H1 (cell line): ENCODE results near the gene TAOK1. TPM values are rescaled to one million over a fixed set of nuclear protein-coding genes. Genes with fewer than 3 reads are reported as not detected.

Source experiments
- CTCF ChIA-PET: fragments of 300-600 bp; sonication (Branson Sonifier 250); formaldehyde crosslinking; loops from one replicate; lab custom pipeline; 2021; ENCODE audit not compliant: partially characterized antibody; lab: Charles Lee
- POLR2A ChIA-PET: fragments of 300-600 bp; sonication (Branson Sonifier 250); formaldehyde crosslinking; loops from one replicate; lab custom pipeline; 2021; ENCODE audit warnings: inconsistent platforms; ENCODE audit not compliant: partially characterized antibody; lab: Charles Lee
- DNase-seq, 2 experiments: peaks; one replicate each; pipeline versions ENCODE4 v3.0.0 to v3.0.0-alpha.2; 2010 to 2022; ENCODE audit warnings: low spot score in 2 of 2, low read depth in 1 of 2, mixed read lengths in 1 of 2
- FAIRE-seq: peaks from 2 replicates; lab custom pipeline; 2011; peaks lifted over from hg19 to GRCh38; lab: Jason Lieb, UNC
- H2AFZ ChIP-seq: 2 replicates; pipeline ENCODE4 v1.8.1; 2012; ENCODE audit warnings: low read length, inconsistent platforms
- H2AK5ac ChIP-seq: 2 replicates; pipeline ENCODE4 v1.6.1; 2013; ENCODE audit warnings: low read depth, low read length
- H2BK120ac ChIP-seq: replicated peaks from 2 replicates; pipeline ENCODE3; 2013; ENCODE audit warnings: low read depth, low read length, inconsistent platforms
- H2BK12ac ChIP-seq: 2 replicates; pipeline ENCODE4 v1.6.1; 2013; ENCODE audit warnings: low read depth, low read length
- H2BK15ac ChIP-seq: 2 replicates; pipeline ENCODE4 v1.6.1; 2013; ENCODE audit warnings: low read length
- H2BK20ac ChIP-seq: 2 replicates; pipeline ENCODE4 v1.6.1; 2013; ENCODE audit warnings: low read length
- H2BK5ac ChIP-seq: 2 replicates; pipeline ENCODE4 v1.6.1; 2013; ENCODE audit warnings: low read depth, low read length
- H3K14ac ChIP-seq: 2 replicates; pipeline ENCODE4 v1.6.1; 2013; ENCODE audit warnings: inconsistent platforms; ENCODE audit not compliant: insufficient read length
- H3K18ac ChIP-seq: 2 replicates; pipeline ENCODE4 v1.6.1; 2013; ENCODE audit warnings: low read length; ENCODE audit errors: extremely low read depth
- H3K23ac ChIP-seq: 2 replicates; pipeline ENCODE4 v1.6.1; 2013; ENCODE audit warnings: inconsistent platforms; ENCODE audit not compliant: insufficient read length
- H3K23me2 ChIP-seq: 2 replicates; pipeline ENCODE4 v1.6.1; 2013; ENCODE audit warnings: low read depth, low read length
- H3K27ac ChIP-seq: 2 replicates; pipeline ENCODE4 v1.6.1; 2011; ENCODE audit warnings: low read depth, low read length, inconsistent platforms
- H3K27me3 ChIP-seq, 4 experiments: replicated peaks in 1 of 4; 1 replicate in 1 of 4; 2 replicates in 3 of 4; pipeline versions ENCODE4 v1.6.1 to v1.8.1; 2011 to 2013; ENCODE audit warnings: low read length in 3 of 4, mild to moderate bottlenecking in 3 of 4, inconsistent platforms in 2 of 4, mixed read lengths in 2 of 4, moderate library complexity in 1 of 4; ENCODE audit not compliant: control insufficient read depth in 3 of 4, insufficient read depth in 3 of 4; ENCODE audit errors: extremely low read depth in 1 of 4
- H3K36me3 ChIP-seq, 4 experiments: 2 replicates each; pipeline versions ENCODE4 v1.6.1 to v1.8.1; 2011 to 2013; ENCODE audit warnings: mild to moderate bottlenecking in 4 of 4, low read length in 3 of 4, moderate library complexity in 2 of 4, control low read depth in 1 of 4, inconsistent platforms in 1 of 4; ENCODE audit not compliant: insufficient read depth in 4 of 4, control insufficient read depth in 2 of 4
- H3K4ac ChIP-seq: replicated peaks from 2 replicates; pipeline ENCODE3; 2013; ENCODE audit warnings: low read length, low read depth, mixed read lengths, inconsistent platforms; ENCODE audit not compliant: insufficient read length
- H3K4me1 ChIP-seq, 4 experiments: replicated peaks in 1 of 4; 1 replicate in 1 of 4; 2 replicates in 3 of 4; pipeline versions ENCODE4 v1.6.1 to v1.8.1; 2011 to 2013; ENCODE audit warnings: low read length in 3 of 4, inconsistent platforms in 2 of 4, mixed read lengths in 1 of 4; ENCODE audit not compliant: insufficient read depth in 4 of 4, control insufficient read depth in 3 of 4
- H3K4me2 ChIP-seq, 2 experiments: 2 replicates each; pipeline versions ENCODE4 v1.6.1 to v1.8.1; 2011 to 2013; ENCODE audit warnings: low read depth in 2 of 2, low read length in 2 of 2, control low read depth in 1 of 2, inconsistent platforms in 1 of 2, mild to moderate bottlenecking in 1 of 2; ENCODE audit not compliant: insufficient read depth in 1 of 2
- H3K4me3 ChIP-seq, 4 experiments: fragments of 200-600, 300-600 bp in 1 of 4; sonication (generic), shearing (Covaris generic), sonication (Bioruptor Twin) in 1 of 4; 2 replicates each; pipeline versions ENCODE4 v1.5.1 to v1.8.1; 2011 to 2016; ENCODE audit warnings: low read length in 4 of 4, low read depth in 3 of 4, control low read depth in 2 of 4, inconsistent platforms in 2 of 4, mild to moderate bottlenecking in 2 of 4, mixed read lengths in 1 of 4, moderate library complexity in 1 of 4; ENCODE audit not compliant: insufficient read depth in 2 of 4; ENCODE audit errors: extremely low read depth in 1 of 4
- H3K56ac ChIP-seq: replicated peaks from 2 replicates; pipeline ENCODE3; 2013; ENCODE audit warnings: low read depth, mild to moderate bottlenecking, mixed read lengths, low read length, inconsistent platforms; ENCODE audit not compliant: insufficient read length
- H3K79me1 ChIP-seq: 2 replicates; pipeline ENCODE4 v1.6.1; 2013; ENCODE audit warnings: low read depth, low read length, control low read depth
- H3K79me2 ChIP-seq, 2 experiments: 2 replicates each; pipeline versions ENCODE4 v1.6.1 to v1.8.1; 2012 to 2013; ENCODE audit warnings: low read length in 2 of 2, mild to moderate bottlenecking in 2 of 2, inconsistent platforms in 1 of 2; ENCODE audit not compliant: insufficient read depth in 2 of 2, control insufficient read depth in 1 of 2
- H3K9ac ChIP-seq, 4 experiments: replicated peaks in 1 of 4; 1 replicate in 1 of 4; 2 replicates in 3 of 4; pipeline versions ENCODE4 v1.6.1 to v1.8.1; 2011 to 2013; ENCODE audit warnings: low read depth in 3 of 4, low read length in 3 of 4, control low read depth in 2 of 4, mild to moderate bottlenecking in 2 of 4, moderate library complexity in 2 of 4, inconsistent platforms in 1 of 4; ENCODE audit errors: extremely low read depth in 1 of 4
- H3K9me3 ChIP-seq, 2 experiments: 2 replicates each; pipeline versions ENCODE4 v1.6.1 to v1.8.1; 2012 to 2013; ENCODE audit warnings: mild to moderate bottlenecking in 2 of 2, moderate library complexity in 2 of 2, control low read depth in 1 of 2, inconsistent platforms in 1 of 2, low read depth in 1 of 2, low read length in 1 of 2, mixed read lengths in 1 of 2; ENCODE audit not compliant: insufficient read depth in 2 of 2
- H4K20me1 ChIP-seq, 2 experiments: replicated peaks in 1 of 2; 2 replicates each; pipeline versions ENCODE3 to v1.8.1; 2011 to 2013; ENCODE audit warnings: inconsistent platforms in 2 of 2, low read length in 2 of 2, mild to moderate bottlenecking in 1 of 2; ENCODE audit not compliant: insufficient read depth in 2 of 2, control insufficient read depth in 1 of 2
- H4K5ac ChIP-seq: 2 replicates; pipeline ENCODE4 v1.6.1; 2013; ENCODE audit warnings: low read length, low read depth, mixed read lengths, inconsistent platforms; ENCODE audit not compliant: insufficient read length
- H4K8ac ChIP-seq: 2 replicates; pipeline ENCODE4 v1.8.0; 2013; ENCODE audit warnings: mild to moderate bottlenecking, moderate library complexity, low read length, inconsistent platforms; ENCODE audit not compliant: insufficient read depth; ENCODE audit errors: extremely low read depth
- H4K91ac ChIP-seq: replicated peaks from 2 replicates; pipeline ENCODE3; 2013; ENCODE audit warnings: low read length, mixed read lengths, inconsistent platforms; ENCODE audit not compliant: insufficient read length
- EGR1 ChIP-seq: IDR thresholded peaks from 2 replicates; pipeline ENCODE4 v1.6.1; 2011; ENCODE audit warnings: low read depth, low read length, borderline replicate concordance
- GTF2F1 ChIP-seq: IDR thresholded peaks from 2 replicates; pipeline ENCODE4 v1.6.1; 2012; ENCODE audit warnings: low read depth, low read length, improper control_type of control experiment, borderline replicate concordance
- RNF2 ChIP-seq: fragments of 200-900, 300-1000 bp; sonication (generic); IDR thresholded peaks from 2 replicates; pipeline ENCODE4 v1.7.1; 2016; ENCODE audit warnings: borderline replicate concordance, low read depth, mild to moderate bottlenecking, antibody characterized with exemption, low read length; ENCODE audit not compliant: poor library complexity, severe bottlenecking; ENCODE audit errors: missing control alignments
- RXRA ChIP-seq: IDR thresholded peaks from 2 replicates; pipeline ENCODE4 v1.6.1; 2011; ENCODE audit warnings: low read depth, mild to moderate bottlenecking, low read length, moderate library complexity; ENCODE audit not compliant: insufficient read depth
- SIRT6 ChIP-seq: IDR thresholded peaks from one replicate; pipeline ENCODE4 v1.7.1; 2012; ENCODE audit warnings: low read length, inconsistent platforms
- SP1 ChIP-seq: IDR thresholded peaks from 2 replicates; pipeline ENCODE4 v1.6.1; 2011; ENCODE audit warnings: low read depth, low read length
- whole genome bisulfite sequencing, 2 experiments: shearing (Covaris generic) in 1 of 2; methylation state at CpG; one replicate each; pipeline versions ENCODE4 v1.1.6 to v1.1.7; 2013 to 2015; ENCODE audit warnings: low lambda C conversion rate in 2 of 2, mixed read lengths in 2 of 2, inconsistent platforms in 1 of 2, low coverage in 1 of 2, missing lambda C conversion rate in 1 of 2; ENCODE audit not compliant: insufficient replicate concordance in 2 of 2, insufficient coverage in 1 of 2, insufficient read length in 1 of 2; ENCODE audit errors: extremely low coverage in 1 of 2, missing lambda C conversion rate in 1 of 2; 5-methylcytosine and 5-hydroxymethylcytosine counted together
- polyA plus RNA-seq, 7 experiments: library from polyadenylated mRNA; depleted of rRNA in 3 of 7; stranded (reverse) in 5 of 7; unstranded in 2 of 7; fragments of >200 nt in 5 of 7; fragments of 200-250 nt in 2 of 7; gene quantifications; 1 replicate in 5 of 7; 2 replicates in 1 of 7; 4 replicates in 1 of 7; pipeline versions ENCODE4 v1.2.1 to v1.2.3, GENCODE V29; 2011 to 2013; ENCODE audit warnings: missing spikeins in 2 of 7, mixed read lengths in 2 of 7
- total RNA-seq: library from RNA; stranded (reverse); fragmentation: NEBNext Ultra II Directional; extraction: Animal tissue kit (Norgen Biotek cat#: 25700); gene quantifications from 2 replicates; pipeline ENCODE4 v1.2.1, GENCODE V29; 2021

TAOK1 gene
- total and polyA plus RNA-seq, 2 of the 8 experiments (the other 6 are each of a cell fraction or from before 2014, with no cell fraction given), result 12.2 to 90.6 TPM

- no peaks in the 10 kb centered on the region for H3K9me3 ChIP-seq
- POLR2A ChIA-PET, result no interaction called here
- no peak overlapping the region for H3K56ac ChIP-seq
- no peak overlapping the region for H2BK12ac ChIP-seq
- no peak overlapping the region for H2BK120ac ChIP-seq
- CTCF ChIA-PET, result interaction anchor here (0.9 to 1.8 kb wide), 2 partner anchors 40 kb away, joined by 3 to 6 read pairs; no protein-coding TSS in a partner anchor
- H3K23ac ChIP-seq, result no peak overlapping the region
- H3K79me1 ChIP-seq, result peaks cover 6% of the 10 kb centered on the region
- H3K4ac ChIP-seq, result no peak overlapping the region
- H3K9ac ChIP-seq, result no peak overlapping the region
- H3K79me2 ChIP-seq, result peaks cover 16 to 92% of the 10 kb centered on the region in 2 experiments
- H4K20me1 ChIP-seq, result peaks cover 8 to 17% of the 10 kb centered on the region in 2 experiments
- no peaks in the 10 kb centered on the region for H3K4me1 ChIP-seq
- no peak overlapping the region for H3K18ac ChIP-seq
- no peak overlapping the region for H2BK20ac ChIP-seq
- H2BK5ac ChIP-seq, result no peak overlapping the region
- H3K4me2 ChIP-seq, result no peak overlapping the region
- no peak overlapping the region for H3K27ac ChIP-seq
- H4K91ac ChIP-seq, result no peak overlapping the region
- FAIRE-seq (no peak), DNase-seq (no peak)
- no peak overlapping the region for H4K8ac ChIP-seq
- H3K14ac ChIP-seq, result no peak overlapping the region
- no peaks in the 10 kb centered on the region for H3K36me3 ChIP-seq
- 98% methylated on average over 6 of the region's 6 CpGs; no CpG with 5 or more reads in 1 of the 2 experiments for WGBS, 2 experiments
- no peak overlapping the region for H4K5ac ChIP-seq
- no peaks in the 10 kb centered on the region for H3K27me3 ChIP-seq
- H2BK15ac ChIP-seq, result no peak overlapping the region
- peaks cover 2% of the 10 kb centered on the region; the same call in 1 of the 2 replicates for H3K23me2 ChIP-seq
- H2AFZ ChIP-seq, result no peak overlapping the region
- no peak overlapping the region for H3K4me3 ChIP-seq
- no peak overlapping the region for H2AK5ac ChIP-seq
- TF ChIP-seq RXRA (no peak), SP1 (no peak), EGR1 (no peak), GTF2F1 (no peak), RNF2 (no peak), SIRT6 (no peak)
These were observed 19.8 kb downstream of the TAOK1 start for GRCh38 chr17:29409963-29410362.
